Effector memory CD4-positive, alpha-beta T cell (primary cell): Measurements from ENCODE around the gene FHL2.

Experiments used
- DNase-seq, 3 donors: peaks; one replicate each; pipeline ENCODE4 v3.0.0-alpha.2; 2020
- H3K27ac ChIP-seq: 2 replicates; pipeline ENCODE4 v1.7.0; 2013; ENCODE audit warnings: mild to moderate bottlenecking, low read length, moderate library complexity; ENCODE audit not compliant: insufficient read depth, poor library complexity, severe bottlenecking
- H3K27me3 ChIP-seq: replicated peaks from 2 replicates; pipeline ENCODE4 v1.7.0; 2013; ENCODE audit warnings: mild to moderate bottlenecking, low read length; ENCODE audit not compliant: insufficient read depth, control insufficient read depth, poor library complexity, severe bottlenecking
- H3K36me3 ChIP-seq: 2 replicates; pipeline ENCODE4 v1.7.0; 2013; ENCODE audit warnings: mild to moderate bottlenecking, low read length, moderate library complexity; ENCODE audit not compliant: control insufficient read depth, insufficient read depth
- H3K4me1 ChIP-seq: 2 replicates; pipeline ENCODE4 v1.7.0; 2013; ENCODE audit warnings: low read length, mild to moderate bottlenecking; ENCODE audit not compliant: control insufficient read depth, insufficient read depth, poor library complexity, severe bottlenecking
- H3K4me3 ChIP-seq: 2 replicates; pipeline ENCODE4 v1.7.0; 2013; ENCODE audit warnings: low read length, low read depth, mild to moderate bottlenecking; ENCODE audit not compliant: insufficient read depth, poor library complexity, severe bottlenecking
- H3K9me3 ChIP-seq: 2 replicates; pipeline ENCODE4 v1.7.0; 2013; ENCODE audit warnings: mild to moderate bottlenecking, low read length, moderate library complexity; ENCODE audit not compliant: control insufficient read depth

The FHL2 gene

DNA sequence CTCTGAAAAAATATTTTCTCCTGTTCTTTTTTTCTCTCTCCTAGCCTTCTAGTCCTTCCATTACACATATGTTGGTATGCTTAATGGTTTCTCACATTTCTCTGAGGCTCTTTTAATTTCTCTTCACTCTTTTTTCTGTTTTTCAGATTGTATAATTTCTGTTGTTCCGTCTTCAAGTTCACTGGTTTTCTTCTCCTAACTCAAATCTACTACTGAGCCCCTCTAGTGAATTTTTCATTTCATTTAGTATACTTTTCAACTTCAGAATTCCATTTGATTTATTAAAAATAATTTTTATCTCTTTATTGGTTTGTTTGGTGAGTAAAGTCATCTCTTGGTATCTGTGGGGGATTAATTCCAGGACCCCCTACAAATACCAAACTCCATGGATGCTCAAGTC, 41.7 kb downstream of the FHL2 start:
- Histone ChIP-seq H3K4me3 (no peak overlapping the region), H3K27me3 (no peaks in the 10 kb centered on the region), H3K36me3 (peaks cover 32% of the 10 kb centered on the region), H3K27ac (no peak overlapping the region), H3K4me1 (peaks cover 5% of the 10 kb centered on the region), H3K9me3 (no peaks in the 10 kb centered on the region)
- DNase-seq: no peak

DNA sequence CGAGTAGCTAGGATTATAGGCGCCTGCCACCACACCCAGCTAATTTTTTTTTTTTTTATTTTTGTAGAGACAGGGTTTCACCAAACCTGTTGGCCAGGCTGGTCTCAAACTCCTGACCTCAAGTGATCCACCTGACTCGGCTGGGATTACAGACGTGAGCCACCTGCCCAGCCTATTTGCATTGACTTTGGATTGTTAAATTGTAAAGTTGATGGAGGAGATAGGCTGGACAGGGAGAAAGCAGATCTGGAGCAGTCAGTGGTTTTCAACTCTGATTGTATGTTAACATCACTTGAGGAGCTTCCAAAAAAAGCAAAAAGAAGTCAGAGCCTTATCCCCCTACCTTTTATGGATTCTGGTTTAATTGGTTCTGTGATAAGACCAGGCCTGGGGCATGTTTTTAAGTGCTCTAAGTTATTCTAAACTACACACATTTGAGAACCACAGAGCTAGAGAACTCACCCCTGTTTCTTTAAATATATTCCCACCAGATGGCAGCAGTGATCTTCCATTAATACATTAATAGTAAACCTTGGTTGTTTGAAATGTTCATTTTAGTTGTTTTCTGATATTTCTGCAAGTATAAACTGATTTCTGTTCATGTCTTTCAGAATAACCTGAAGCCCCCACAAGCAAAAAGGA, 54.0 kb downstream of the FHL2 start:
- Histone ChIP-seq H3K4me3 (no peak overlapping the region), H3K4me1 (no peaks in the 10 kb centered on the region)

DNA sequence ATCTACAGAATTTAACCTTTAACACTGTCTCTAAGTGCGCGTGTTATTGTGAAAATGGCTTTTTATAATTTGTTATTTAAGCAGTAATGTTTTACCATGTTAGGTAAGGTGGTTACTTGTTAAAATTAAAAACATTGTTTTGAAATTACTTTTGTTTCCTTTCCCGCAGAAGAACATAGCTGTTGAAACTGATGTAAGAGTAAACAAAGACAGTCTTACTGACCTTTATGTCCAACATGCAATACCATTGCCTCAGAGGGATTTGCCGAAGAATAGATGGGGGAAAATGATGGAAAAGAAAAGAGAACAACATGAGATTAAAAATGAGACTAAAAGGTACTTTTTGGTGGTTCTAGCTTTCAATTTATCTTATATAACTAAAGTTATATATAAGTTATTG, 59.4 kb downstream of the FHL2 start:
- Histone ChIP-seq H3K9me3 (no peaks in the 10 kb centered on the region), H3K27me3 (no peaks in the 10 kb centered on the region), H3K27ac (no peak overlapping the region), H3K4me1 (peaks cover 20% of the 10 kb centered on the region), H3K36me3 (peaks cover 36% of the 10 kb centered on the region), H3K4me3 (no peak overlapping the region)
- DNase-seq: no peak

More for the DNA sequence above, 54.0 kb downstream of the FHL2 start:
- H3K9me3 ChIP-seq: no peaks in the 10 kb centered on the region
- H3K36me3 ChIP-seq: peaks cover 76% of the 10 kb centered on the region
- no peak overlapping the region for H3K27ac ChIP-seq
- DNase-seq: no peak
- H3K27me3 ChIP-seq: no peaks in the 10 kb centered on the region

DNA sequence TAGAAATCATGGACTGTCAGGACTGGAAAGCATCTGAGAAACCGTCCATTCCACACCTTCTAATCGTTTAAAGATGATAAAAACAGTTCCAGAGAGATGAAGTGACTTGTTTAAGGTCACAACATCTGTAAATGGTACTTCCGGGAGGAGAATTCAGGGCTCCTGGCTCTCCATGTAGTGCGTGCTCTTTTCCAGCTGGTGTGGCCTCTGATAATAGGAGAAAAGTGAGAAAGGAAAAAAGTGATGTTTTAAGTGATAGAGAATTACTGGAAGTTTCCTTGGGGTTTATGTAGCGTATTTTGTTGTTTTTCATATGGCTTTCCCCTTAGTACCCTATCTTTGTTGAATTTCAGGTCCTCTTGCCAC, 60.8 kb downstream of the FHL2 start:
- Histone ChIP-seq H3K4me3 (peak overlapping the region; percentile 97), H3K27ac (peak overlapping the region; percentile 98), H3K27me3 (no peaks in the 10 kb centered on the region), H3K9me3 (no peaks in the 10 kb centered on the region), H3K36me3 (peaks cover 25% of the 10 kb centered on the region), H3K4me1 (peaks cover 20% of the 10 kb centered on the region)
- no peak for DNase-seq

DNA sequence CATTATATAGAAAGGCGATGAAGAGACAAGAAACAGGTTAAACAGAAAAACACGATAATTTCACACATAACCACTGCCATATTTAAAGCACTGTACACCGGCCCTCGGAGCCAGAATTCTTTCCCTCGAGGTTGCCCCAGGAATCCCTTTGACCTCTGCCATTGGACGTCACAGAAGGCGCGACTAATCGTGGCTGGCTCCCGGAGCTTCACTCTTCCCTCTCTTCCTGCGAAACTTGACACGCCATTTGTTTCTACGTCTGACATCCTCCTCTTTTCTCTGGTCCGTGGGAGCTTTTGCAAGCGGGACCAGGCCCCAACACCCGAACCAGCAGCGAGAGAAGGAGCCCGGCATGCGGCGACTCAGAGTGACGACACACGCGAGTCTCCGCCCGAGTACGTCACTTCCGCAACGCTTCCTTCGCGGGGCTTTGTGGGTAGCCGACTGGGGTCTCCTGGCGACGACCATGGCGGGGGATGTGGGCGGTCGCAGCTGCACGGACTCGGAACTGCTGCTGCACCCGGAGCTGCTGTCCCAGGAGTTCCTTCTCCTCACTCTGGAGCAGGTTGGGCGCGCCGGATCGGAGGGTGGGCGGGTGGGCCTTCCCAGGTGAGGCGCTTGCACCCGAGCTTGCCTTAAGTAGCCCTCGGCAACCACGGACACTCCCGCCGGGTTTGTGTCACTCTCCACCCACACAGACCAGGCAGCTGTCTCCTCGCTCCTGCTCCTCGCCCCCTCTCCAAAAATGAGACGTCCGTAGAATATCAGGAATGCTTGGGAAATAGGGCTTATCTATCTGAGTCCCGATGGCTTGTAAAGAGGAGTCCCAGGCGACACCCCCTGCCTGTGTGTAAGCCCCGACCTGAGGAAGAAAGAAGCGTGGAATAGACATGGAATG, 61.5 kb downstream of the FHL2 start, which contains the start of gene C2orf49:
Gene C2orf49, plus strand, starts transcription at position 419 of the 898 bp plus-strand sequence. Its CDS starts 48 bp downstream, at position 467.
- peaks cover 20% of the 10 kb centered on the region for H3K4me1 ChIP-seq
- peak; percentile 78 to 84 (median 80) for DNase-seq
- H3K9me3 ChIP-seq: no peaks in the 10 kb centered on the region
- peak within 1 kb of the TSS; percentile 98 for H3K27ac ChIP-seq
- peak within 1 kb of the TSS; percentile 97 for H3K4me3 ChIP-seq
- no peaks in the 10 kb centered on the region for H3K27me3 ChIP-seq
- H3K36me3 ChIP-seq: peaks cover 19% of the 10 kb centered on the region

DNA sequence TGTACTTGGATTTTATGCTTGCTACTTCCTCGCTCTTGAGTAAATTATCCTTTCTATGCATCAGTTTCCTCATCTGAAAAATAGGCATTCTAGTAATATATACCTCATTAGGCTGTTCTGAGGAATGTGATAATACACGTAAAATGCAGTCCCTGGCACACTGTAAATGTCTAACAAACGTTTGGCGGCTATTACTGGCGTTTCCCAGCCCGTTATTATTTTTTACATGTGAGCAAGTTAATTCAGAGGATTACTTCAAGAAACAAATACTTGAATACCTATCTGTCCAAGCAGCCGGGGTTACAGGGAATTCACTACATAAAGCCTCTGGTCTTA, 62.1 kb downstream of the FHL2 start:
- no peaks in the 10 kb centered on the region for H3K9me3 ChIP-seq
- DNase-seq: no peak
- no peaks in the 10 kb centered on the region for H3K27me3 ChIP-seq
- H3K4me1 ChIP-seq: peaks cover 20% of the 10 kb centered on the region
- peak overlapping the region; percentile 97 for H3K4me3 ChIP-seq
- peak overlapping the region; percentile 98 for H3K27ac ChIP-seq
- peaks cover 13% of the 10 kb centered on the region for H3K36me3 ChIP-seq

DNA sequence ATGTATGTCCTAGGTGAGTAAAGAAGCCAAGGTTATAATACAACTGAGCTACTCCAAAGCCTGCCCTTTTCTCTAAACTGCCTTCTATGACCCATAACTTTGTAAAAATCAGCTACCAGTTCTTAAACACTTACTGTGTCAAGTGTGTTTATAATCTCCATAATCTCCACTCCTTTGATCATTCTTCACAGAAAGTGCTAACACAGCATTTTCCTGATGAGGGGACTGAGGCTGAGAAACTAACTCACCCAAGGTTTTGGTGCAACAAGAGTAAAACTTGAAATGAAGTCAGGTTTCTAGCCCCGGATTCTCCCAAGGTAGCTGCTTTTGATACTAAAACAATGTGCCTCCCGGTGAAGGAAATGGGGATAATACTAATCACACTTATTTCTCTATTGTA, 63.4 kb downstream of the FHL2 start:
- no peak for DNase-seq
- no peaks in the 10 kb centered on the region for H3K27me3 ChIP-seq
- H3K9me3 ChIP-seq: no peaks in the 10 kb centered on the region
- peaks cover 7% of the 10 kb centered on the region for H3K36me3 ChIP-seq
- H3K27ac ChIP-seq: no peak overlapping the region
- H3K4me1 ChIP-seq: peaks cover 20% of the 10 kb centered on the region
- no peak overlapping the region for H3K4me3 ChIP-seq

DNA sequence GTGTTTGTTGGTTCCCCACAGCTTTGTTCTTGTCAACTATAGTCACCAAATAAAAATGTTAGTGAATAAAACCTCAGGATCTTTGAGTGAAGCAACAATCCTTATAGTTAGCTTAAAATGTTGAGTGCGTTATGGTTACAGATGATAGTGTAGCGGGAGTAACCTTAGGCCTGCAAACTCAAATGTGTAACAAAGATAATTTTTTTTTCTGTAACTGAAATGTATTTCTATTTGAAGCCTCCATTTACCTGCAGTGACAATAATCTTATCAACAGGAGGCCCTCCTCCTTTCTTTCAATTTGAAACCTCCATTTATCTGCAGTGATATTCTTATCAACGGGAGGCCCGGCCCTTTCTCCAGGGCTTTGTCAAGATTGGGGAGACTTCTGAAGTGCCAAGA, 64.6 kb downstream of the FHL2 start:
- H3K4me1 ChIP-seq: peaks cover 25% of the 10 kb centered on the region
- H3K36me3 ChIP-seq: no peaks in the 10 kb centered on the region
- no peak for DNase-seq
- H3K4me3 ChIP-seq: no peak overlapping the region
- no peaks in the 10 kb centered on the region for H3K27me3 ChIP-seq
- no peak overlapping the region for H3K27ac ChIP-seq
- H3K9me3 ChIP-seq: no peaks in the 10 kb centered on the region

DNA sequence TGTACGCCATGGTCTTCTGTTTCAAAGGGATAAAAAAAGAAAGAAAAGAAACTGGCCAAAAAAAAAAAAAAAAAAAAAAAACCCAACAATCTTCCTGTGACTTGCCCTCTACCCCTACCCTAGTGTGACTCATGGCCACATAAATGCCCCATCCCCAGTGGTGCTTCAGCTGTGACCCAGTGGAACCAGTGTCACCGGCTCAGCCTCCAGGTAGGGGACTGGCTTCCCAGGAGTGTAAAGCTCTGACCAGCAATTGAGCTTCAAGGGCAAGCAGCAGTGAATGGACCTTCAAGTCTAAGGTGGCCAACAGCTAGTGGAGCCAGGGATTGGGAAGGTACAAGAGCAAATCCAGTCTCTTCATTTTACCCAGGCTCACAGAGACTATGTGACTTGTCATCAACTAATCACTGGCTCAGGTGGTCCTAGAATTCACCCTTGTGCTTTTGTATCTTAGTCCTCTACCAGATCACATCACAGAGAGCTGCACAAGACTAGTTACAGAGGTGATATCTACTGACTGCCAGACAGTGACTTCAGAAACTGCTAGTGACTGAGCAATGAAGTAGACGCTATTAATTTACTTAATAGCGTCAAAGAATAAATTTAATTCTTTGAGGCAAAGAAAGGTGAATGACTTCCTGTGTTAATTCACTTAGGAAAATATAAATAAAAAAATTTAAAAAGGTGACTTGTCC, 68.0 kb downstream of the FHL2 start:
- H3K27ac ChIP-seq: peak overlapping the region; percentile 81
- H3K27me3 ChIP-seq: no peaks in the 10 kb centered on the region
- H3K36me3 ChIP-seq: no peaks in the 10 kb centered on the region
- no peak overlapping the region for H3K4me3 ChIP-seq
- DNase-seq: no peak
- peaks cover 12% of the 10 kb centered on the region for H3K4me1 ChIP-seq
- H3K9me3 ChIP-seq: no peaks in the 10 kb centered on the region
